ENCODE results near the gene THAP5.

DNA sequence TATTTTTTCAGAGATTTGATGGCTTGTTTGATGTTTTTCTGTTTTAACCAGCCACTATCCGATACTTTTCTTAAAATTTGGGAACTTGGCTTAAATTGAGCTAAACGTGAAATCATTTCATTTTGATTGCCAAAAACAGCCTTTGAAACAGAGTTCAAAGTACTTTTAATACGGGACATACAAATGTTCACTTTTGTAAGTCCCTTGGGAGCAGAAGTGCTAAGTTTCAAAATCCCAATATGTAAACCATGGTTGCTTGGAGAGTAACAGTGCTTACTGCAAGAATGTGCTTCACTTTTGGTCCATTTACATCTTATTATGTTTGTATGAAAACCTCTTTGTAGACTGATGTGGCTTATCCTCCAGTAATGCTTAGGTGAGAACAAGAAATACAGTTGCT lies 54.5 kb downstream of the THAP5 start:
- TF ChIP-seq CTCF (IDR thresholded peaks at IDR 0.05; ENCODE audit: low read length): no peak
- no peak for TF ChIP-seq EZH2 (IDR thresholded peaks at IDR 0.05; ENCODE audit: borderline replicate concordance, low read length)
